GM21360 (cell line): ENCODE results near the gene TMPRSS11A.

Experiments
- ATAC-seq: cut with Tn5 transposase; IDR thresholded peaks from one replicate; pipeline ENCODE4 v1.9.1; 2021; ENCODE audit warnings: mild to moderate bottlenecking, moderate library complexity; ENCODE audit not compliant: unreplicated experiment

Gene TMPRSS11A

DNA sequence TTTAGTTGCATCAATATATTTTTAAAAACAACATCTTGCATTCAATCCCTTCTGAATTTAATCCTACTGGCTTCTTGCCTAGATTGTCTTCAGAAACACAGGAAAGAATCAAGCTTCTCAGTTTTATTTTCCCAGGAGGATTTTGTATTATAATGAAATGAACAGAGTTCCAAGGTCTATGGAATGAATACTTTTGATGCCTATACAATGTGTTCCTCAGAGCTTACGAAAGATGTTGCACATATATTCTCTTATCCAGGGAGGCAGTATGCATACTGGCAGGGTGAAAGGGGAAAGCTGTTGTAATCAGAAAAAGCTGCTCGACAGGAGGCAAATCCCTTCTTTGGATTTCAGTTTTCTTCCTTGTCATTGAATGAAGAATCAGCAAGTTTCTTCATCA, 88.3 kb downstream of the TMPRSS11A start:
- ATAC-seq: no peak

DNA sequence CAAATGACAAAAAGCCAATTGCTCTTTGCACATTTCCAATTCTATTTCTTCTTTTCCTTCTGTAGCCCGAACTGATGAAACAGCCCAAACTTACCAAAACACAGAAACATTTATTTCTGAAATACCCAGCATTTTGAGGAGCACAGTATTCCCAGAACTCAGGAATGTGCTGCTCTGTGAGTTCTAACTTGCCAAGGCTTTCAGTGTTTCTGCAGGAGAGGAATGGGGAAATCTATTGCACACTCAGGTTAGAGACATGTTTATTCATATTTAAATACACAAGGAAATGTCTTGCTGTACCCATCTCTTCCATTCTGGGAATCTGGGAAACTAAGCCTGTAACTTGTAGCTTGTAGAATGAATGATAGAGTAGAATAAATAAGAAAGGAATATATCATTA, 90.2 kb downstream of the TMPRSS11A start:
- no peak for ATAC-seq

DNA sequence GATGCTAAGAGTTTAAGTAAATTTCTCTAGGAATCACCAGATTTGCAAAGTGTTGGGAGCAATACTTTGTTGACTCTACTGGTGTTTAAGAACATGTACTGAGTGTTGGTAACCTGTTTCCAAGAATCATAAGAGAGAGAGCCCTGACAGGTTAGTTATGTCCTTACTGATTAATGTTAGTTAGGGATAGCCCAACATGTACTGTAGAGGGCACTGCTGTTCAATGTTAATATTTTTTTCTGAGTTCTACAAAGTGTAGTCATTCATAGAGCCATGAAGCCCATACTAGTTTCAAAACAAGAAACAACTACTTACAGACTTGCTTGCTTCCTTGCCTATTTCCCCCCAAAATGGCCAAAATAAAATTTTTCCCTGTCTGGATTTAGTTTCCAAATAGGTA, 91.4 kb downstream of the TMPRSS11A start:
- ATAC-seq: peak; percentile 98

DNA sequence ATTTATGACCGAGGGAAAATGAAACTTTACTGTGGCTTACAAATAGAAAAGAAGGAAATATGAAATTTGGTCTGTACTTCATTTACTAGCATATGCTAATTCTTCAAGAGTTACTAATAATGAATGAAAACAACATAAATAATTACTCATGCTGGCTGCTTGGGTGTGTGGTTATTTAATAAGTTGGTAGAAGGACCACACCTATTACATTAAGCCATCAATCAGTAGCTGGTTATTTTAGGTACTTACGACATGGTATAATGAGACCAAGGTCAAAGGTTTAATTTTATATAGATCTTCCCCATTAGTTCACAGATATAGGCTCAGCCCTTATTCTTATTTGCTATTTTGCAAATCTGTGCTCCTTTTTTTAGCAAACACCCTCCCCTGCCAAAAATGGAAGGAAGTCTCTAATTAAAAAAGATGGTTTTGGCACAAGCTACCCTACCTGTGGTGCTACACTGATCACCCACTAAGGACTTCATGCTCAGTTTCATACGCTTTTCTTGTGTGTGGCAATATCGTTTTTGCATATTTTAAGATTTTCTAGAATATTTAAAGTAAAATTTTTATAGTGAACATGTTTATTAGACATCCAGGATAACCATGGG, 93.6 kb downstream of the TMPRSS11A start:
- no peak for ATAC-seq

DNA sequence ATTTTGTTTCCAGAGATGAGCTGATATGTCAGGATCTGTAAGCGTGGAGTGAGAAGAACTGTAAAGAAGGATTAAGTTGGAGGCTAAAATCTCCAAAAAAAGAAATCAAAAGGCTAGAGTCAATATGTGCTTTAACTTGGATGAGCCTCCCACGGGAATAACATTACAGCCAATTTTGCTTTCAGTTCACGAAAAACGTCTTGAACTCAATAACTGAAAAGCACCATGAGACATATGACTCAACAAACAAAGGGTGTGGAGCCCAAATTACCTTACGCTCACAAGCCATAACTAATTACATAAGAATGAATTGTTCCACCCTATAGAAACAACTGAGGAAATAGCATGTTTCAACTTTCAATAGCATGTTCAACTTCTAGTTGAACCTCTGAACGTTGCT, 101.8 kb downstream of the TMPRSS11A start:
- ATAC-seq: no peak
